GM19240 (cell line): ENCODE measurements around the gene DNAJB8.

Source experiments
- DNase-seq: peaks from one replicate; pipeline ENCODE4 v3.0.0; 2011; ENCODE audit warnings: low spot score; ENCODE audit not compliant: insufficient read length

Gene DNAJB8

GRCh38 chr3:128447561-128448013 is 19.1 kb downstream of the DNAJB8 start:
- peak; percentile 33 for DNase-seq

GRCh38 chr3:128446821-128447220 is 19.9 kb downstream of the DNAJB8 start:
- DNase-seq = no peak

DNA sequence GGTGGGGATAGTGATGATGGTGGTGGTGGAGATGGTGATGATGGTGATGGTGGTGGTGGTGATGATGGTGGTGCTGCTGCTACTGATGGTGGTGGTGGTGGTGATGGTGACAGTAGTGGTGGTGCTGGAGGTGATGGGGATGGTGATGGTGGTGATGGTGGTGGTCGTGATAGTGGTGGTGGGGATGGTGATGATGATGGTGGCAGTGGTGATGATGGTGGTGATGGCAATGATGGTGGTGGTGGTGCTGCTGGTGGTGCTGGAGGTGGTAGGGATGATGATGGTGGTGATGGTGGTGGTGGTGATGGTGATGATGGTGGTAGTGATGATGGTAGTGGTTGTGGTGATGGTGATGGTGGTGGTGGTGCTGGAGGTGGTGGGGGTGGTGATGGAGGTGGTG is 21.3 kb downstream of the DNAJB8 start:
- no peak for DNase-seq

DNA sequence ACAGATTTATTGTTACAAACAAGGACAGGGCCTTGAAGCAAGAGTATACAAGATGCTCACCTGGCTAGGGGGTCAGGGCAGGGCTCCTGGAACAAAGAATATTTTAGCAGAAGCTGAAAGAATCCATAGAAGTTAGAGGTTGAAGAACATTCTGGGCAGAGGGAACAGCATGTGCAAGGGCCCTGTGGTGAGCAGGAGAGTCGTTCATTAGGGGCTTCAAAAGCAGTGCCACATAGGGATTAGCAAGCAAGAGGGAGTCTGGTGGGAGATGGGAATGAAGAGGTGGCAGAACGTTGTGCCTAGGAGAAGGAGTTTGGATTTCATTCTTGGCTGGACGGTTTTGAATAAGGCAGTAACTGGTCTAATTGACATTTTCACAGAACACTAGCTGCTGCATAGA is 22.9 kb downstream of the DNAJB8 start:
- no peak for DNase-seq

- DNase-seq = no peak
Measured at GRCh38 chr3:128442949-128443348, 23.7 kb downstream of the DNAJB8 start.

DNA sequence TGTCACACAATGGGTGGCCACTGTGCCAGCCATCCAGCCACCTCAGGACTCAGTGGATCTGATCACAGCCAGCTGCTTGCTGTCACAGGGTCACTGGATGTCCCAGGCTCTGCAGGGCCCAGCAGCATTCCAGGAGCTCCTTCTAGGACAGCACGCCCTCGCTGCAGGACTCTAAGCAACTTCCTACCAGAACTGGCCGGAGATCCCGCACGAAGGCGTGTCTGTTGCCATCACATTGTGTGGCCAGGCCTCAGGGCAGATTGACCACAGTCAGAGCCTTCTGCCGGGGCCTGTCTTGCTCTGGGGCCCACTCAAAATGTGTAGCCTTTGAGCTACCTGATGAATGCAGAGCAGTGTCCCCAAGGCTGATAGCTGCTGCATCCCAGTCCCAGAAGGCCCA is 24.6 kb downstream of the DNAJB8 start:
- no peak for DNase-seq

DNA sequence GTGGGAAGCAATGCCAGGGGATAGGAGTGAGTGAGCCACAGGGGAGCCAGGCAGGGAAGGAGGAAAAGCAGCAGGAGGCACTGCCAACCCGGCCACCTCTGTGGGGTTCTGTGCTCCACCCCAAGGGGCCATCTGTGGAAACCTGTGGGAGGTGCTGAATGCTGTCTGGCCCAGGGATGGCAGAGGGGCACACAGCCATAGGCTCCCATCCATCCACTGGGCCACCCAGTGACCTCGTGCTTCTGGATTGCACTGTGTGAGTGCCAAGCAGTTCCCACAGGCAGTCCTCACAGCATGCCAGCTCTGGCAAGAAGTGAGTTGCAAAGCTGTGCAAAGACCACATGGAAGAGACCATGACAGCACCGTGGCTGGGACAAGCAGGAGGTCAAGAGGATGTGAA is 27.5 kb downstream of the DNAJB8 start:
- DNase-seq = no peak

DNA sequence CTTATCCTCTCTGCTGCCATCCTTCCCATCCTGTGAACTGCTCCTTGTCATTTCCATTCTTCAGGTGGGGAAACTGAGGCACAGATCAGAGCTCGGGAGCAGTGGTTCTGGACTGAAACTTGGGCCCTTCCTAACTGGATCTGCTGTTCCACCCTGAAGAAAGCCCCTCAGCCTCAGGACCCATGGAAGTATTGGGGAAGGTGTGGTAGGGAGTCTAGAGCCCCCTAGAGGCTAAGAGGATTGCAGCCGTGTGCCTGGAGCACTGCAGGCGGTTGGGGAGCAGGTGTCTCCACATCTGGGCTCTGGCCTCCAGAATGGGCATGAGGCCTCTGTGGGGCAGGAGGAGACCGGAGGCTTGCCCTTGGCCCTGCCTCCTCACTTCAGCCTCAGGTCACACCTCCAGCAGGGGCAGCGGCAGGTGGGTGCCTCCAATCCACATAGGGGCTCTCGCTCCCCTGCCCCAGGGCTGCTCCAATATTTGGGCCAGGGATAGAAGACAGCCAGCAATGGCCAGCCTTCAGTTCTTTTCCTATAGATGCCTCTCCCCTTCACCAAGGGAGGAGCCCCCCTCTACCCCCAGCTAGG is 28.1 kb downstream of the DNAJB8 start:
- no peak for DNase-seq

DNA sequence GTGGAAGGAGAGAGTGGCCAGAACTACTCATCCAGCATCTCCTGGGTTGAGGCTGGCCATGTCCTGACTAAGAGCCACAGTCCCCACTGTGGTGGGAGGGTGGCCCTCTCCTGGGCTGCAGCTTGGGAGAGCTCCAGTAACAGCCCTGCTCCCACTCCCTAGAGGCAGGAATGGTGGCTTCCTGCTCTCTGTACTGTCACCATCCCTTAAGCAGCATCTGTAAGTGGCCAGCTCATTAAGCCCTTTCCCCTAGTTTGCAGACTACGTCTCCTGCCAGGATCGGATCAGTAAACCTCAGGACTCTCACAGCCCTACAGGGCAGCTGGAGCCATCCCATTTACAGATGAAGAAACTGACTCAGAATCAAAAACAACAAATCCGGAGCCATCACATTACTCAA is 30.5 kb downstream of the DNAJB8 start:
- no peak for DNase-seq

DNA sequence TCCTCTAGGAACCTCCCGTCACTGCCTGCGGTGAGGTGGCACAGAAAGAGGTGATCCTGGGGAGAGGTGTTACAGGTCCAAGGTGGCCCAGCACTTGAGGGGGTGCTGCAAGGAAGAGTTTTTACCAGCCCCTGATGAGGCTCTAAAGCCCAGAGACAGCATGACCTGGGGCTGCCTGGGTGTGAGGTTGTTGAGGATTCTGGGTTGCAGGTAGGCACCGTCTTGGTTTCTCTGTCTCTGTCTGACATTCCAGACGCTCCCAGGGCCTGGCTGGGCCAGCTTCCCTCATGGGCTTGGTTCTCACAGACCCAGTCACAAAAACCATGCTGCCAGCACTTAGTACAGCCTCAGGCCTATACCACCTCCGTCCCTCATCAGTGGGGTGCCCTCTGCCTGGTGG is 31.1 kb downstream of the DNAJB8 start:
- DNase-seq = no peak

GRCh38 chr3:128435058-128435457 is 31.6 kb downstream of the DNAJB8 start:
- DNase-seq = no peak

DNA sequence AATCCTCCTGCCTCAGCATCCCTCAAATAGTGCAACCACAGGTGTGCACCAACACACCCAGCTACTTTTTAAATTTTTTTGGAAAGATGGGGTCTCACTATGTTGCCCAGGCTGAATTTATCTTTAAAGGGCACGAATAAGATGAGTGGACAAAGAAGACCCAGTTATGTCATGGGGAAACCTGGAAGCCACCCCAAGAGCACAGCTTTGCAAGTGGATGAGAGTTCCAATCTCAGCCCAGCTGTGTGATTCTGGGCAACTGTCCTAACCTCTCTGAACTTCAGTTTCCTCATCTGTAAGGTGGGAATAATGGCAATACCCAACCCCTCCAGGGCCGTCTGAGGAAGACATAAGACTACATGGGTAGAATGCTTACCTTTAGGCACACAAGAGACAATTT is 32.2 kb downstream of the DNAJB8 start:
- DNase-seq = no peak

- no peak for DNase-seq
Measured at GRCh38 chr3:128433837-128434165, 32.9 kb downstream of the DNAJB8 start.

- DNase-seq = no peak
Measured at GRCh38 chr3:128432971-128433836, 33.5 kb downstream of the DNAJB8 start.

GRCh38 chr3:128432301-128432970 is 34.3 kb downstream of the DNAJB8 start:
- DNase-seq = no peak

GRCh38 chr3:128431803-128432300 is 34.8 kb downstream of the DNAJB8 start:
- DNase-seq = no peak

DNA sequence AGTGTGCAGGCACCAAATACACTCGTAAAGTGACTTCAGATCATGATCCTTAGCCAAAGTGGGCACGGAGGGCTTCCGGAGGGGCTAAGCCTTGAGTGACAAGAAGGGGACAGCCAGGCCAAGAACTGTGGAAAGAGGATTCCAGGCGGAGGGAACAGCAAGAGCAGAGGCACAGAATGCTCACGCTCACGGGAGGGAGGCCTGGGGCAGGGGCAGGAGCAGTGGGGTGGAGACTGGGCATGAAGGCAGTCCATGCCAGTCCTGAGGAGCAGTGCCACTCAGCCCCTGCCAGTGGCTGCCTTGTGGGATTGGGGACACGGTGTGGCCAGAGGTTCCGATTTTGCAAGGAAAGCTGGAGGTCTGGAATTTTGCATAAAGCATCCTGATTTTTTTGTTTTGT is 36.0 kb downstream of the DNAJB8 start:
- DNase-seq = no peak

GRCh38 chr3:128430301-128430700 is 36.4 kb downstream of the DNAJB8 start:
- DNase-seq = no peak

DNA sequence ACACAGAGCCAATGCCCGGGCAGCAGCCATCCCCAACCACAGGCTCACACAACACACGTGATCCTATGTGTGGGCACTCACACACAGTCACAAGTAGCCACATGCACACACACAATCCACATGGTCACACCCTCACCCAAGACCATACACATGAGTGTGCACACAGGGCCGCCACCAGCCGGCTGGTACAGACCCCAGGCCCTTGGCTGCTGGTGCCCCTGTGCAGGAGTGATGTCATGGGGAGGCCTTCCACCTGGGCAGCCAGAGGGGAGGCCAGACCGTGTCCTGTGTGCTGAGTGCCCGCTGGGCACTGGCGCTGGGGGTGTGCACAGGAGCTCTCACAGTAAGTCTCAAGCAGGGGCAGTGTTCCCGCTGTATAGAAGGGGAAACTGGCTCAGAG is 36.9 kb downstream of the DNAJB8 start:
- no peak for DNase-seq

- DNase-seq = no peak
Measured at GRCh38 chr3:128429275-128429674, 37.4 kb downstream of the DNAJB8 start.

GRCh38 chr3:128427872-128428822 is 38.5 kb downstream of the DNAJB8 start:
- no peak for DNase-seq
